ENCODE results near the gene HCK.
A peak's percentile ranks its signal among the peaks of the same experiment; 100 is the strongest.
"Not testable (repeated sequence)": the region's sequence is repeated elsewhere in the genome, so short reads cannot be mapped to it uniquely, and the experiment has no call there.

The HCK gene

GRCh38 chr20:32029561-32029960 lies 22.5 kb upstream of the HCK start:
- no peak for DNase-seq

DNA sequence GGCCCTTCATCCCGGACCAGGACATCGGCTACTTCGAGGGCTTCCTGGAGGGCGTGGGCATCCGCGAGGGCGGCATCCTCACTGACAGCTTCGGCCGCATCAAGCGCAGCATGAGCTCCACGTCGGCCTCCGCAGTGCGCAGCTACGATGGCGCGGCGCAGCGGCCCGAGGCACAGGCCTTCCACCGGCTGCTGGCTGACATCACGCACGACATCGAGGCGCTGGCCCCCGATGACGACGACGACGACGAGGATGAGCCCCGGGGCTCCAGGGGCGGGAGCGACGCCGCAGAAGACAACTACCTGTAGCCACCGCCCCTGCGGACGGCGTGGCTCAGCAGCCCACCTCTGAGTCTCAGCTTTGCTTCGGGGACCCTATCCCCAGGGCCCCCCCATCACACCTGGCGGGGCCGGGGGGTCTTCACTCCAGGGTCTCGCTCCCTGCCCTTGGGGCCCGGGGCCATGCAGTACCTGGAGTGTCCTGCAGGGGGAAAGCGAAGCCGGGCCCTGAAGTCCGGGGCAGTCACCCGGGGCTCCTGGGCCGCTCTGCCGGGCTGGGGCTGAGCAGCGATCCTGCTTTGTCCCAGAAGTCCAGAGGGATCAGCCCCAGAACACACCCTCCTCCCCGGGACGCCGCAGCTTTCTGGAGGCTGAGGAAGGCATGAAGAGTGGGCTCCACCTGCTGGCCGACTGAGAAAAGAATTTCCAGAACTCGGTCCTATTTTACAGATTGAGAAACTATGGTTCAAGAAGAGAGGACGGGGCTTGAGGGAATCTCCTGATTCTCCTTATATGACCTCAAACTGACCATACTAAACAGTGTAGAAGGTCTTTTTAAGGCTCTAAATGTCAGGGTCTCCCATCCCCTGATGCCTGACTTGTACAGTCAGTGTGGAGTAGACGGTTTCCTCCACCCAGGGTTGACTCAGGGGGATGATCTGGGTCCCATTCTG lies 20.8 kb upstream of the HCK start:
- peak; percentile 83 for DNase-seq

GRCh38 chr20:32033316-32033715 lies 18.7 kb upstream of the HCK start:
- DNase-seq, result no peak

DNA sequence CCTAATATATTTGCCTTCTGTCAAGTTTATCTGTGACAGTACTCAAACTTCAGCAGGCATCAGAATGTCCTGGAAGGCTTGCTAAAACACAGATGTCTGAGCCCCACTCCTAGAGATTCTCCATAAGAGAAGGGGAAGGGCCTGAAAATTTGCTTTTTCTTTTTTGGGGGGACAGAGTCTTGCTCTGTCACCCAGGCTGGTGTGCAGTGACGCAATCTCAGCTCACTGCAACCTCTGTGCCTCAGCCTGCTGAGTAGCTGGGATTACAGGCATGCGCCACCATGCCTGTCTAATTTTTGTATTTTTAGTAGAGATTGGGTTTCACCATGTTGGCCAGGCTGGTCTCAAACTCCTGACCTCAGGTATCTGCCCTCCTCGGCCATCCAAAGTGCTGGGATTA lies 18.3 kb upstream of the HCK start:
- DNase-seq, result not testable (repeated sequence)

- DNase-seq, result no peak
These were observed 17.2 kb upstream of the HCK start for GRCh38 chr20:32034581-32035425.

- no peak for DNase-seq
These were observed 16.6 kb upstream of the HCK start for GRCh38 chr20:32035426-32035779.

GRCh38 chr20:32036252-32036651 lies 15.8 kb upstream of the HCK start:
- DNase-seq, result no peak

GRCh38 chr20:32036716-32037485 lies 15.1 kb upstream of the HCK start:
- DNase-seq, result no peak

DNA sequence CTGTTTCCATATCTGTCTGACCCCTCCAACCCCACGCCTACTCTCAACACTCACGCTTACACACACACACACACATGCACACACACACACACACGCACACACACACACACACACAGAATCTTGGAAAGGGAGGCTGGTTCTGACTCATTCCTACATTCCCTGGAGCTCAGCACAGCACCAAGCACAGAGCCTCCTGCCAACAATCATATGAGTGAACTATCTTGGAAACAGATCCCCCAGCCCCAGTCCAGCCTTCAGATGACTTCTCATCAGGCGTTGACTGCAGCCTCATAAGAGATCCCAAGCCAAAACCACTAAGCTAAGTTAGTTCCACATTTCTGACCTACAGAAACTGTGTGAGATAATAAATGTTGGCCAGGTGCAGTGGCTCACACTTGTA lies 14.1 kb upstream of the HCK start:
- no peak for DNase-seq

GRCh38 chr20:32040142-32040953 lies 11.7 kb upstream of the HCK start:
- no peak for DNase-seq

- no peak for DNase-seq
These were observed 6.0 kb upstream of the HCK start for GRCh38 chr20:32045999-32046398.

- no peak for DNase-seq
These were observed 1.7 kb upstream of the HCK start for GRCh38 chr20:32050324-32050841.

GRCh38 chr20:32050851-32051556 lies 1.0 kb upstream of the HCK start:
- DNase-seq, result no peak

- DNase-seq, result no peak
These were observed 337 bp upstream of the HCK start for GRCh38 chr20:32051720-32052089.

GRCh38 chr20:32052778-32053362 lies 828 bp downstream of the HCK start:
- no peak for DNase-seq

- no peak for DNase-seq
These were observed 1.6 kb downstream of the HCK start for GRCh38 chr20:32053648-32054047.

GRCh38 chr20:32056708-32057483 lies 4.9 kb downstream of the HCK start:
- no peak for DNase-seq

DNA sequence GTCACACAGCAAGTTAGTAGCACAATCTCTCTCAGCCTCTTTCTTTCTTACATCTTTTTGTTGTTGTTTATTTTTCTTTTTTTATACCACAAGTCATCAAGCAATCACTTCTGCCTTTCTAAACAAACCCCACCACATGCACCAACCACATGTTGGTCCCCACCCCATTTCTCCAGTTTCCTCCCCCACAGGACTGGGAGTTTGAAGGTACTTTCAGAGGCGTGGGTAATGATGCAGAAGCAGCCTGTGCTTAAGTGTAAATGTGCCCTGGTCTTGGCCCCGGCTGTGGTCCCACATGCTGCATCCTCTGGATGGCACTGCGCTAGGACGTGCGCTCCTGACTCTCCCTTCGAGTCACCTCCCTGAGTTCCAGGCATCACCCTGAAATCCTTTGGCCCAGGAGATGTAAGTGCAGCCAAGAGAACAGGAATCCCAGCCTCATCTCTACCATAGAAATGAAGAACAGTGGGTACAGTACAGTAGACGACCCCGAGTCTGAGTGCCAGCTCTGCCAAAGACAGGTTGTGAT lies 5.7 kb downstream of the HCK start:
- DNase-seq, result no peak

DNA sequence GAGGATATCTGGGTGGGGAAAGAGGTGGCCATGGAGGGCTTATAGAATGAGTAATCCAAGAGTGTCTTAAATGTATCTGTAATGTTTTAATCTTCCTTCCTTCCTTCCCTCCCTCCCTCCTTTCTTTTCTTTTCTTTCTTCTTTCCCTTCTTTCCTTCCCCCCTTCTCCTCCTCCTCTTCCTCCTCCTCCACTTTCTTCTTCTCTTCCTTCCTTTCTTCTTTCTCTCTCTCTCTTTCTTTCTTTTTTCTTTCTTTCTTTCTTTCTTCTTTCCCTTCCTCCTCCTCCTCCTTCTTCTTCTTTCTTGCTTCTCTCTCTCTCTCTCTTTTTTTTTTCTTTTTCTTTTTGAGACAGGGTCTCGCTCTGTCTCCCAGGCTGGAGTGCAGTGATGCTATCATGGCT lies 7.1 kb downstream of the HCK start:
- no peak for DNase-seq

- no peak for DNase-seq
These were observed 10.7 kb downstream of the HCK start for GRCh38 chr20:32062776-32063170.
